ENCODE data around the gene EDEM2. TPM values are rescaled to one million over a fixed set of nuclear protein-coding genes. Genes with fewer than 3 reads are reported as not detected.
"Not testable (repeated sequence)": the region's sequence is repeated elsewhere in the genome, so short reads cannot be mapped to it uniquely, and the experiment has no call there.

The EDEM2 gene
- total RNA-seq, 1 experiment from 2014 or later: 26.8 TPM

GRCh38 chr20:35174458-35175216, 27.5 kb upstream of the EDEM2 start:
- Histone ChIP-seq H3K36me3 (replicated peaks; ENCODE audit: control insufficient read depth, insufficient read depth, low read length) (peaks cover 3% of the 10 kb centered on the region), H3K4me3 (ENCODE audit: insufficient read depth, low read depth, low read length) (peak overlapping the region; percentile 50), H3K27me3 (ENCODE audit: control insufficient read depth, insufficient read depth, low read length) (no peaks in the 10 kb centered on the region)
- peak; percentile 98 for DNase-seq

DNA sequence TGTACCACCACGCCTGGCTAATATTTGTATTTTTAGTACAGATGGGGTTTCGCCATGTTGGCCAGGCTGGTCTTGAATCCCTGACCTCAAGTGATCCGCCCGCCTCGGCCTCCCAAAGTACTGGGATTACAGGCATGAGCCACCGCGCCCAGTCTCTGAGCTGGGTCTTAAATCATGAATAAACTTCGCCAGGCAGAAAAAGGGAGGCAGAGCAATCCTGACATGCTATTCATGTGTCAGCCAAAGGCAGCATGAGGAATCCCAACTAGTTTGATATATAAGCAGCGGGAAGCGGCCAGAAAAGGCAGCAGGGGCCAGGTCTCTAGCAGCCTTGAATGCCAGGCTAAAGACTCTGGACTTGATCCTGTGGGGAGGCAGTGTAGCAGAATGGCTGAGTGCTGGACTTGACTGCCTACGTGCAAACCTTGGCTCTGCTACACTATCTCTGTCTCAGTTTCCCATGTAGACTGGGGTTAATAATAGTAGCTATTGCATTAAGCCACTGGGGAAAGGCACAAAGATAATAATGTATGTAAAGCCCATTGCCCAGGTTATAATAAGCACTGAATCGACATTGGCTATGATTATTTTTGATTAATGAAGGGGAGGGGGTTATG, 26.5 kb upstream of the EDEM2 start:
- Histone ChIP-seq H3K4me3 (ENCODE audit: insufficient read depth, low read depth, low read length) (no peak overlapping the region), H3K27me3 (ENCODE audit: control insufficient read depth, insufficient read depth, low read length) (no peaks in the 10 kb centered on the region), H3K36me3 (replicated peaks; ENCODE audit: control insufficient read depth, insufficient read depth, low read length) (peaks cover 3% of the 10 kb centered on the region)
- DNase-seq: no peak

GRCh38 chr20:35172434-35172806, 25.3 kb upstream of the EDEM2 start:
- no peak for DNase-seq
- Histone ChIP-seq H3K36me3 (replicated peaks; ENCODE audit: control insufficient read depth, insufficient read depth, low read length) (peaks cover 3% of the 10 kb centered on the region), H3K27me3 (ENCODE audit: control insufficient read depth, insufficient read depth, low read length) (no peaks in the 10 kb centered on the region), H3K4me3 (ENCODE audit: insufficient read depth, low read depth, low read length) (peak overlapping the region; percentile 47)

- H3K36me3 ChIP-seq (replicated peaks; ENCODE audit: control insufficient read depth, insufficient read depth, low read length): peaks cover 3% of the 10 kb centered on the region
- peak; percentile 88 for DNase-seq
- H3K4me3 ChIP-seq (ENCODE audit: insufficient read depth, low read depth, low read length): peak within 1 kb of the TSS; percentile 47
- no peaks in the 10 kb centered on the region for H3K27me3 ChIP-seq (ENCODE audit: control insufficient read depth, insufficient read depth, low read length)
Observed at GRCh38 chr20:35171753-35172433, 24.8 kb upstream of the EDEM2 start, which contains the start of gene PROCR. PROCR (plus strand) TSS chr20:35172072; CDS start chr20:35172155, 83 bp downstream.

- DNase-seq: no peak
- peak overlapping the region; percentile 47; the same call in 1 of the 2 replicates for H3K4me3 ChIP-seq (ENCODE audit: insufficient read depth, low read depth, low read length)
Observed at GRCh38 chr20:35171438-35171752, 24.3 kb upstream of the EDEM2 start.

GRCh38 chr20:35168701-35169409, 21.7 kb upstream of the EDEM2 start:
- not testable (repeated sequence) for H3K36me3 ChIP-seq (replicated peaks; ENCODE audit: control insufficient read depth, insufficient read depth, low read length); H3K4me3 ChIP-seq (ENCODE audit: insufficient read depth, low read depth, low read length); DNase-seq; H3K27me3 ChIP-seq (ENCODE audit: control insufficient read depth, insufficient read depth, low read length)

More at GRCh38 chr20:35171438-35171752, 24.3 kb upstream of the EDEM2 start:
- H3K36me3 ChIP-seq (replicated peaks; ENCODE audit: control insufficient read depth, insufficient read depth, low read length): no peaks in the 10 kb centered on the region; the same call in 1 of the 2 replicates
- H3K27me3 ChIP-seq (ENCODE audit: control insufficient read depth, insufficient read depth, low read length): no peaks in the 10 kb centered on the region

DNA sequence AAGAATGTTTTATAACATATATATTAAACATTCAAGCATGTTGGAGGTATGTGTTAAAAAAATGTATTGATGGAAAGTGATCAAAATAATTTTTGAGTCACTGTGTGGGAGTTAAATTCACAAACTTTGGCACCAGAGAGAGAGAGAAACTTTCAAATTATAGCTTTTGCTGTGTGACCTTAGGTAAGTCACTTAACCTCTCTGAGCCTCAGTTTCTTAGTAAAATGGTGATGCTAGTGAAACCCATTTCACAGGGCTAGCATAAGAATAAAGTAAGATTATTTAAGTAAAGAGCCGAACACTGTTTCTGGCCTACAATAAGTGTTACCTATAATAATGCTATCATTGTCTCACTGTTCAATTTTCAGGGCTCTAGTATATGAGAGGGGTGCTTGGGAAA, 20.7 kb upstream of the EDEM2 start:
- no peak overlapping the region for H3K4me3 ChIP-seq (ENCODE audit: insufficient read depth, low read depth, low read length)
- DNase-seq: no peak
- H3K36me3 ChIP-seq (replicated peaks; ENCODE audit: control insufficient read depth, insufficient read depth, low read length): no peaks in the 10 kb centered on the region
- no peaks in the 10 kb centered on the region for H3K27me3 ChIP-seq (ENCODE audit: control insufficient read depth, insufficient read depth, low read length)

DNA sequence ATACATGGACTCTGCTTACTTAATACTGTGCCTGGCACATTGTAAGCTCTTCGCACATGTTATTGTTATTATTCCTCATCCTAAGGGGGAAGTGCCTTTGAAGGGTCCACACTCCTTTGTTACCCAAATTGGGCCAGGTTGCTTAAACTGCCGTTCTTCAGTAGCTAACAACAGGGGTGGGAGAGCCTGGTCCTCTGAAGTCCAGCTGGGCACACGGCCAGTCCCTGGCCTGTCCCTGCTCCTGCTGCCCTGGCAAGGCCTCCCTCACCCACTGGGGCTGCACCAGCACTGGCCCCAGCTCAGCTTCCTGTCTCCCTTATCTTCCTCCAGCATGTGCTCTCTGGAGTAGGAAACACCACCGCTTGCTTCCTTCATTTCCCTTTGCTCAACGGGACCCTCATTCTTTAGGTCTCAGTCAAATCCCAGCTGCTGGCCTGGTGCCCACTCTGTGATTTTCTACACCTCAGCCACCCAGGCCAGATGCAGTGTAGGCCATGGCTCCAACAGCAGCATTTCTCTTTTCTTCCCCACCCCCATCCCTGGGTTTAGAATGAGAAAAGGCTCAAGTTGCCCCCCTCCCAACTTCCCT, 19.2 kb upstream of the EDEM2 start:
- Histone ChIP-seq H3K4me3 (ENCODE audit: insufficient read depth, low read depth, low read length) (no peak overlapping the region), H3K27me3 (ENCODE audit: control insufficient read depth, insufficient read depth, low read length) (no peaks in the 10 kb centered on the region), H3K36me3 (replicated peaks; ENCODE audit: control insufficient read depth, insufficient read depth, low read length) (no peaks in the 10 kb centered on the region)
- DNase-seq: peak; percentile 72

- Histone ChIP-seq H3K4me3 (ENCODE audit: insufficient read depth, low read depth, low read length) (no peak overlapping the region), H3K27me3 (ENCODE audit: control insufficient read depth, insufficient read depth, low read length) (no peaks in the 10 kb centered on the region), H3K36me3 (replicated peaks; ENCODE audit: control insufficient read depth, insufficient read depth, low read length) (no peaks in the 10 kb centered on the region)
- DNase-seq: no peak
Observed at GRCh38 chr20:35165221-35166185, 18.4 kb upstream of the EDEM2 start.

GRCh38 chr20:35164531-35164930, 17.4 kb upstream of the EDEM2 start:
- not testable (repeated sequence) for H3K36me3 ChIP-seq (replicated peaks; ENCODE audit: control insufficient read depth, insufficient read depth, low read length); H3K4me3 ChIP-seq (ENCODE audit: insufficient read depth, low read depth, low read length); DNase-seq; H3K27me3 ChIP-seq (ENCODE audit: control insufficient read depth, insufficient read depth, low read length)

DNA sequence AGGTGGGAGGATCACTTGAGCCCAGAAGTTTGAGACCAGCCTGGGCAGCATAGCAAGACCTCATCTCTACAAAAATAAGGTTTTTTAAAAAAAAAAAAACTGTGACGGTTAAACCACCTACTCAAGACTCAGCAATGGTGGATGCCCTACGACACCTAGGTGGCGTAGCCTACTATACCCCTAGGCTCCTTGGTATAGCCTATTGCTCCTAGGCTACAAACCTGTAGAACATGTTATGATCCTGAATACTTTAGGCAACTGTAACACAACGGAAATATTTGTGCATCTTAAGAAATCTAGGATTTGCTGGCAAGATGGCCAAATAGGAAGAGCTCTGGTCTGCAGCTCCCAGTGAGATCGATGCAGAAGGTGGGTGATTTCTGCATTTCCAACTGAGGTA, 13.2 kb upstream of the EDEM2 start:
- not testable (repeated sequence) for H3K27me3 ChIP-seq (ENCODE audit: control insufficient read depth, insufficient read depth, low read length); H3K36me3 ChIP-seq (replicated peaks; ENCODE audit: control insufficient read depth, insufficient read depth, low read length); DNase-seq; H3K4me3 ChIP-seq (ENCODE audit: insufficient read depth, low read depth, low read length)

DNA sequence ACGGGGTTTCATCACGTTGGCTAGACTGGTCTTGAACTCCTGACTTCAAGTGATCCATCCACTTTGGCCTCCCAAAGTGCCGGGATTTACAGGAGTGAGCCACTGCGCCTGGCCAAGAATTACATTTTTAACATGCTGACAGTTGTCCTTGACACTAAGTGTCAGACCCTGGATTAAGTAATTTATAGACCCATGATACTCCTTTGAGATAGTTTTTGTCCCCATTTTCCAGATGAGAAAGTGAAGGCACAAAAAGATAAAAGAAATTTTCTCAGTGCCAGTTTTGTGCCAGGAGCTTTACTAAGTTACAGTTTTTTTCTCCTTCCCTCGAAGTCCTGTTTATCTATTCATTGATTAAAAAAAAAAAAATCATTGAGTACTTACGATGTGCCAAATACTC, 9.8 kb upstream of the EDEM2 start:
- Histone ChIP-seq H3K27me3 (ENCODE audit: control insufficient read depth, insufficient read depth, low read length) (no peaks in the 10 kb centered on the region), H3K36me3 (replicated peaks; ENCODE audit: control insufficient read depth, insufficient read depth, low read length) (no peaks in the 10 kb centered on the region), H3K4me3 (ENCODE audit: insufficient read depth, low read depth, low read length) (no peak overlapping the region)
- DNase-seq: no peak

DNA sequence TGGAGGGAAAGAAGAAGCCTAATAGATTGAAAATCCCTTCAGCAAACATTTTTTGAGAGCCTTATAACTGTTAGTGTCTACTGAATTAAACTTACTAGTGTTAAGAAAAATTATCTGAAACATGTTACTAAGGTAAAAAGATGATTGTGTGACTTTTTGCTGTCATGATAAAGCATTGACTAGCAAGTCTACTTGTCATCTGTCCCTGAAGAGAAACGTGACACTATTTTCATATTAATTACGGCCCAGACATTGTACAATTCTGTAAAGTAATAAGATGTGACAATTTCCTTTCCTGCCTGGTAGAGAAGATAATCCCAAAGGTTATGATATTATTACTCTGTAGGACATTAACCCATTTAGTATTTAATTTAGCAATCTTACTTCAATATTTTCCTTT, 8.8 kb upstream of the EDEM2 start:
- H3K36me3 ChIP-seq (replicated peaks; ENCODE audit: control insufficient read depth, insufficient read depth, low read length): no peaks in the 10 kb centered on the region
- no peaks in the 10 kb centered on the region for H3K27me3 ChIP-seq (ENCODE audit: control insufficient read depth, insufficient read depth, low read length)
- H3K4me3 ChIP-seq (ENCODE audit: insufficient read depth, low read depth, low read length): no peak overlapping the region
- no peak for DNase-seq

Measured in H7 (cell line).